Adrenal gland (tissue), 12 donors: ENCODE data around the gene PXN. TPM values are rescaled to one million over a fixed set of nuclear protein-coding genes. Genes with fewer than 3 reads are reported as not detected.

Source experiments
- DNase-seq, 7 donors: peaks; one replicate each; pipeline ENCODE4 v3.0.0-alpha.2; 2019 to 2020
- H3K27ac ChIP-seq, 5 donors: fragments of 200-600 bp; sonication (generic) in 4 of 5; 1 replicate in 3 of 5; 2 replicates in 2 of 5; pipeline versions ENCODE4 v1.5.1 to v1.8.0; 2016 to 2020; ENCODE audit warnings: mild to moderate bottlenecking in 1 of 5
- H3K27me3 ChIP-seq: fragments of 200-600 bp; 2 replicates; pipeline ENCODE4 v1.8.0; 2021
- H3K36me3 ChIP-seq, 2 donors: fragments of 200-600 bp; replicated peaks in 1 of 2; 1 replicate in 1 of 2; 2 replicates in 1 of 2; pipeline versions ENCODE4 v1.5.1 to v1.8.0; 2018 to 2022
- H3K4me1 ChIP-seq, 2 donors: fragments of 200-600 bp; replicated peaks in 1 of 2; 1 replicate in 1 of 2; 2 replicates in 1 of 2; pipeline versions ENCODE4 v1.5.1 to v1.8.0; 2018 to 2021
- H3K4me3 ChIP-seq, 4 donors: fragments of 200-600 bp; sonication (generic) in 3 of 4; one replicate each; pipeline ENCODE4 v1.5.1; 2016 to 2018
- H3K9me3 ChIP-seq, 3 donors: fragments of 200-600 bp; sonication (generic) in 1 of 3; replicated peaks in 1 of 3; 1 replicate in 2 of 3; 2 replicates in 1 of 3; pipeline versions ENCODE4 v1.5.1 to v1.8.0; 2016 to 2021
- POLR2A ChIP-seq, 2 donors: fragments of 450-650 bp; IDR thresholded peaks; one replicate each; pipeline ENCODE4 v1.6.1; 2017; ENCODE audit warnings: antibody characterized with exemption in 2 of 2, mild to moderate bottlenecking in 2 of 2, moderate library complexity in 1 of 2
- WGBS, 4 donors: extraction: QIAGEN DNeasy Blood & Tissue Kit in 2 of 4; methylation state at CpG; one replicate each; pipeline versions ENCODE4 v1.1.5 to v1.1.7; 2013 to 2017; 5-methylcytosine and 5-hydroxymethylcytosine counted together
- intact Hi-C, 2 donors: fragments of 100-400 bp; cut with DNase I; formaldehyde crosslinking; loops; one replicate each; pipeline versions ENCODE4 v1.14.1 to v1.15.0; 2022 to 2023
- polyA plus RNA-seq, 3 donors: library from polyadenylated mRNA; stranded (reverse); fragments of 200-250 nt in 2 of 3; fragments of 350-450 nt in 1 of 3; fragmentation: Illumina TruSeq in 1 of 3; extraction: RNeasy Lipid Tissue Mini Kit (QIAGEN cat#74804) in 1 of 3; gene quantifications; one replicate each; pipeline ENCODE4 v1.2.3, GENCODE V29; 2013 to 2014
- total RNA-seq, 9 donors: library from RNA; depleted of rRNA in 4 of 9; stranded (reverse); fragments of >200 nt in 4 of 9; fragments of 120-200 nt in 1 of 9; fragmentation: NEBNext Ultra II Directional in 1 of 9; extraction: Animal tissue kit (Norgen Biotek cat#: 25700) in 1 of 9; gene quantifications; one replicate each; pipeline versions ENCODE4 v1.1.0 to v1.2.4, GENCODE V29; 2013 to 2023
- TF ChIP-seq, protein P1 (sequence below), 6 experiments: fragments of 450-650 bp in 4 of 6; fragments of 200-600 bp in 2 of 6; sonication (generic) in 1 of 6; IDR thresholded peaks; 1 replicate in 5 of 6; 2 replicates in 1 of 6; pipeline versions ENCODE4 v1.5.1 to v1.8.0; 2016 to 2021; ENCODE audit warnings: antibody characterized with exemption in 6 of 6, mild to moderate bottlenecking in 2 of 6, moderate library complexity in 1 of 6
- donor health status: healthy with polysubstance abuse.
- donor health status: Bipolar disorder and iron deficiency.
- donor health status: DM: yes; HTN: yes; CAD: no.
- donor health status: DM: no; HTN: no; CAD: no.
- donor health status: DM: no; HTN: no; CAD: no.
- donor health status: DM: yes; HTN: yes; CAD: no.

The PXN gene
- total and polyA plus RNA-seq, 12 donors, result 12.5 to 156 (median 92.4) TPM

DNA sequence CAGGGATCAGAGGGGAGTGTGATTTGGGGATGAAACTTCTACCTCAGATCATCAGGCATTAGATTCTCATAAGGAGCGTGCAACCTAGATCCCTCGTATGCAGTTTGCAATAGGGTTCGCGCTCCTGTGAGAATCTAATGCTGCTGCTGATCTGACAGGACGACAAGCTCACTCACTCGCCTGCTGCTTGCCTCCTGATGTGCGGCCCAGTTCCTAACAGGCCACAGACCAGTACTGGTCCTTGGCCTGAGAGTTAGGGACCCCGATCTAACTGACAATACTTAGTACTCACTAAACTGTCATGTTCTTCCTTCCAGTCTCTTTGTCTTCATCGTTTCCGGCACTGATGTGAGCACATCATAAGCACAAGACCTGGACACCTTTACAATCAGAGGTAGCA, 59.3 kb downstream of the PXN start:
- Histone ChIP-seq H3K4me1 (no peaks in the 10 kb centered on the region), H3K9me3 (no peaks in the 10 kb centered on the region), H3K36me3 (peaks cover 0 to 25% of the 10 kb centered on the region in 2 donors), H3K27ac (no peak overlapping the region), H3K27me3 (no peaks in the 10 kb centered on the region), H3K4me3 (no peak overlapping the region)
- WGBS, 4 donors, result 94 to 98% (median 96%) methylated on average over 10 of the region's 10 CpGs
- TF ChIP-seq POLR2A (IDR thresholded peaks at IDR 0.05), result no peak
- TF ChIP-seq, protein P1, sequence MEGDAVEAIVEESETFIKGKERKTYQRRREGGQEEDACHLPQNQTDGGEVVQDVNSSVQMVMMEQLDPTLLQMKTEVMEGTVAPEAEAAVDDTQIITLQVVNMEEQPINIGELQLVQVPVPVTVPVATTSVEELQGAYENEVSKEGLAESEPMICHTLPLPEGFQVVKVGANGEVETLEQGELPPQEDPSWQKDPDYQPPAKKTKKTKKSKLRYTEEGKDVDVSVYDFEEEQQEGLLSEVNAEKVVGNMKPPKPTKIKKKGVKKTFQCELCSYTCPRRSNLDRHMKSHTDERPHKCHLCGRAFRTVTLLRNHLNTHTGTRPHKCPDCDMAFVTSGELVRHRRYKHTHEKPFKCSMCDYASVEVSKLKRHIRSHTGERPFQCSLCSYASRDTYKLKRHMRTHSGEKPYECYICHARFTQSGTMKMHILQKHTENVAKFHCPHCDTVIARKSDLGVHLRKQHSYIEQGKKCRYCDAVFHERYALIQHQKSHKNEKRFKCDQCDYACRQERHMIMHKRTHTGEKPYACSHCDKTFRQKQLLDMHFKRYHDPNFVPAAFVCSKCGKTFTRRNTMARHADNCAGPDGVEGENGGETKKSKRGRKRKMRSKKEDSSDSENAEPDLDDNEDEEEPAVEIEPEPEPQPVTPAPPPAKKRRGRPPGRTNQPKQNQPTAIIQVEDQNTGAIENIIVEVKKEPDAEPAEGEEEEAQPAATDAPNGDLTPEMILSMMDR (IDR thresholded peaks at IDR 0.05), result no peak
- intact Hi-C loops, result no loop called here
- DNase-seq, result no peak

DNA sequence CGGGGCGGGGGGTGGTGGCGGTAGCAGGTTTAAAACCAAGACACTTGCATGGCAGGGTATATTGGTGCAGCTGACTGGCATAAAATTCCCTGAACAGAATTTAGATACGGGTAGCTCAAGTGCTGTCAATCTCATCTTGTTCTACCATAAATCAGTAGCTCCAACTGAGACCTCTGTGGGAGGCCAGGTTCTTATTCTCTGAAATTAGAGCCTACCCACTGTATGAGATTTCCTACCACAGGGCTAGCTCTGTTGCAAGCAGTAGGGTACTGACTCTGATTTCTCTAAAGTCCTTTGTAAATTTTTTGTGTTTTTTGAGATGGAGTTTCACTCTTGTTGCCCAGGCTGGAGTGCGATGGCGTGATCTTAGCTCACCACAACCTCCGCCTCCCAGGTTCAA, 61.4 kb downstream of the PXN start:
- intact Hi-C loops, result no loop called here
- 92 to 94% (median 93%) methylated on average over 7 of the region's 7 CpGs for WGBS, 4 donors

DNA sequence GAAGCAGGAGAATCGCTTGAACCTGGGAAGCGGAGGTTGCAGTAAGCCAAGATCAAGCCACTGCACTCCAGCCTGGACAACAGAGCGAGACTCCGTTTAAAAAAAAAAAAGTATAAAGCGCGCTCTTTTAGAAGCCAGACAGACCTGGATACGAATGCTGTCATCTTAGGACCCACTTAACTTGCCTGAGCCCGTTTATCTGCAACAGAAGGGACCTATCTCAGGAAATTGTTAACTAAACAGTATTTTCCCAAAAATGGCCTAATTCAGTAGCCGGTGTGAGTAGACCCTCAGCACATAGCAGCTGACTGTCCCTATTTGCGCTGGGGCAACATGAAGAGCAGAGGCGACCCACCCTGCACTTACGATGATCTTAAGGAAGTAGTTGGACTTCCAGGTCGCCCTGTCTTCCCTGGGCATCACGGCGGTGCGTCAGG, 65.1 kb downstream of the PXN start:
- DNase-seq, result no peak
- peaks cover 13 to 45% of the 10 kb centered on the region in 2 donors for H3K4me1 ChIP-seq
- peaks cover 0 to 39% of the 10 kb centered on the region in 2 donors for H3K36me3 ChIP-seq
- peak overlapping the region; percentile 52 to 89 (median 81) for H3K27ac ChIP-seq
- intact Hi-C loops, result no loop called here
- H3K27me3 ChIP-seq, result no peaks in the 10 kb centered on the region
- no peak for TF ChIP-seq POLR2A (IDR thresholded peaks at IDR 0.05)
- TF ChIP-seq, protein P1 (IDR thresholded peaks at IDR 0.05), result no peak
- no peaks in the 10 kb centered on the region for H3K9me3 ChIP-seq
- H3K4me3 ChIP-seq, result peak overlapping the region; percentile 19 to 98 (median 66)
- 2 to 6% (median 3%) methylated on average over 8 to 16 of the region's 16 CpGs for WGBS, 4 donors

More for the DNA sequence above, 61.4 kb downstream of the PXN start:
- peaks cover 7 to 12% of the 10 kb centered on the region in 2 donors for H3K4me1 ChIP-seq
- TF ChIP-seq, protein P1 (IDR thresholded peaks at IDR 0.05), result no peak
- TF ChIP-seq POLR2A (IDR thresholded peaks at IDR 0.05), result no peak
- H3K27ac ChIP-seq, result no peak overlapping the region
- H3K4me3 ChIP-seq, result no peak overlapping the region
- H3K27me3 ChIP-seq, result no peaks in the 10 kb centered on the region
- H3K9me3 ChIP-seq, result no peaks in the 10 kb centered on the region
- no peak for DNase-seq
- H3K36me3 ChIP-seq, result peaks cover 0 to 13% of the 10 kb centered on the region in 2 donors

DNA sequence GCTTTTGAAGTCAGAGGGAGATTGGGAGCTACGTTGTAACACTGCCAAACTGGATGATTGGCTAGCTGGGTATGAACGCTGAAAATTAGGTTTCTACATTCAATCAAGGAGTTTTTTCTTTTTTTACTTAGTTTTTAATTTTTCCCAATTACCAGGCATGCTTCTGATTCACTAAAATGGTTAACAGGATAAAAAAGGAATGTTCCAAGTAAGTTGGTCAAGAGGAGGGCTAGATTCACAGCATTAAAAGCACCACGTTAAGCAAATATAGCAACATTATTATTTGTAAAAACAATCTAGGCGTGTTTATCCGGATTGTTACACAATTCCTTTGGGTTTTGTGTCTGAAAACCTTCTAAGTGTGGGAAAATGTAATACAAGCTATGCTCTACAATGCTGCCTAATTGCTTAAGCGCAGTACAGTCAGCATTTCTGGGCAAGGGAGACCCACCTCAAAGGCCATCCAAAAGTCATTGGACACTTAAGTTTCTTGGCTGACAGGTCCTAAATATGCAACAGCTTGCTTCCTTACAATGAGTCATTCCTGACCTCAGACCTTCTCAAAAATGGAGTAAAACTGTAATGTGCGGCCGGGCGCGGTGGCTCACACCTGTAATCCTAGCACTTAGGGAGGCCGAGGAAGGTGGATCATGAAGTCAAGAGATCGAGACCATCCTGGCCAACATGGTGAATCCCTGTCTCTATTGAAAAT, 65.8 kb downstream of the PXN start:
- no peaks in the 10 kb centered on the region for H3K27me3 ChIP-seq
- WGBS, 4 donors, result 15 to 24% (median 18%) methylated on average over 12 of the region's 12 CpGs
- H3K36me3 ChIP-seq, result peaks cover 0 to 39% of the 10 kb centered on the region in 2 donors
- H3K4me3 ChIP-seq, result peak overlapping the region in 3 of 4 donors; percentile 19 to 98 (median 61)
- intact Hi-C loops, result no loop called here
- peaks cover 19 to 51% of the 10 kb centered on the region in 2 donors for H3K4me1 ChIP-seq
- DNase-seq, result peak in 4 of 7 donors; percentile 43 to 71 (median 66)
- peak in 1 of 2 donors; percentile 42 for TF ChIP-seq POLR2A (IDR thresholded peaks at IDR 0.05)
- TF ChIP-seq, protein P1 (IDR thresholded peaks at IDR 0.05), result no peak
- no peaks in the 10 kb centered on the region for H3K9me3 ChIP-seq
- H3K27ac ChIP-seq, result peak overlapping the region; percentile 52 to 89 (median 81)
